ENCODE data around the gene SHROOM1.

Gene SHROOM1

DNA sequence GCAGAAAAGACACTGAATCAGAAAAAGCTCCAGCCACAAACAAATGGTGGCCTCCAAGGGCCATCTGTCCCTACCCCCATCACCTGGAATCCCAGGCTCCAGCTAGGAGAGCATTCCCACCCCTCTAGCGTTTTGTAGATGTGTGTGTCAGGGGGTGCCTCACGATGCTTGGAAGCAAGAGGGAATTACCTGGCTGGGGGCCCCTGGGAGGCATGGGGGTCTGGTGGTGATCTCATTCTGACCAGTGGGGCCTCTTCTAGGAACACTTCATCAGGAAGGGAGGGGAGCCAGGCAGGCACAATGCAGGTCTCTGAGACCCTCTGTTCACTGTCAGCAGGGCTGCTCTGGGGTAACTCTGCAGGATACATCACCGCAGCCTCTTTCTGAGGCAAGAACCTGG is 6.0 kb downstream of the SHROOM1 start:
- no peak overlapping the region for H3K27ac ChIP-seq (ENCODE audit: low read depth, low read length)
- H3K4me1 ChIP-seq (ENCODE audit: control insufficient read depth, insufficient read depth, low read length, unreplicated experiment): peaks cover 4% of the 10 kb centered on the region
- H3K27me3 ChIP-seq (ENCODE audit: insufficient read depth, low read length): no peaks in the 10 kb centered on the region
- no peak overlapping the region for H3K4me3 ChIP-seq (ENCODE audit: low read depth, low read length)
- no peak overlapping the region for H2AFZ ChIP-seq (ENCODE audit: low read length, unreplicated experiment)
- peaks cover 10% of the 10 kb centered on the region for H3K79me2 ChIP-seq (ENCODE audit: control insufficient read depth, insufficient read depth, low read length, unreplicated experiment)
- H3K36me3 ChIP-seq (ENCODE audit: insufficient read depth, low read length): no peaks in the 10 kb centered on the region

DNA sequence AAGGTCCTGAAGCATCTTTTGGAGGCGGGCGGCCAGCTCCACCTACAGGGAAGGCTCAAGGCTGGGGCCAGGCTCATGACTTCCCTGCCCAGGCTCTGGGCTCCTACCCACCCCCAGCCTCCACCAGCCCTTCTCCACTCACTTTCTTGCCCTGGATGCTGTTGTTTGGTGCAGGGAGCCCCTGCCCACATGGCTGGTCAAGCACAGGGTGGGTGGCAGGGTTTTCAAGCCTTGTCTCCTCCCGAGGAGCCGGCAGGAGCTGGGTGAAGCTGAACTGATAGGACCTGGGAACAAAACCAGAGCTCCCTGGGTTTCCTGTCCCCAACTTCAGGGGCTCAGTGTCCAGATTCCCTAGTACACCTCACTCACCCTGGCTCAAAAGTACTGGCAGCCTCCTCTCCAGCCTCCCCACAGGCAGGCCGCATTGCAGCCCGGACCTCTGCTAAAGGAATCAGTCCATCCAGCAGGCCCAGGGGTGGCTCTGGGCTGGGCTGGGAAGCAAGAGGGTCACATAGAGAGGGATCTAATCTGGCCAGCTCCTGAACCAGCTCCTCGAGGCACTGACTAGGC is 6.9 kb downstream of the SHROOM1 start:
- Histone ChIP-seq H3K4me3 (ENCODE audit: low read depth, low read length) (no peak overlapping the region), H3K27ac (ENCODE audit: low read depth, low read length) (no peak overlapping the region), H2AFZ (ENCODE audit: low read length, unreplicated experiment) (no peak overlapping the region), H3K36me3 (ENCODE audit: insufficient read depth, low read length) (no peaks in the 10 kb centered on the region), H3K79me2 (ENCODE audit: control insufficient read depth, insufficient read depth, low read length, unreplicated experiment) (peaks cover 5% of the 10 kb centered on the region), H3K4me1 (ENCODE audit: control insufficient read depth, insufficient read depth, low read length, unreplicated experiment) (peaks cover 4% of the 10 kb centered on the region), H3K27me3 (ENCODE audit: insufficient read depth, low read length) (no peaks in the 10 kb centered on the region)

DNA sequence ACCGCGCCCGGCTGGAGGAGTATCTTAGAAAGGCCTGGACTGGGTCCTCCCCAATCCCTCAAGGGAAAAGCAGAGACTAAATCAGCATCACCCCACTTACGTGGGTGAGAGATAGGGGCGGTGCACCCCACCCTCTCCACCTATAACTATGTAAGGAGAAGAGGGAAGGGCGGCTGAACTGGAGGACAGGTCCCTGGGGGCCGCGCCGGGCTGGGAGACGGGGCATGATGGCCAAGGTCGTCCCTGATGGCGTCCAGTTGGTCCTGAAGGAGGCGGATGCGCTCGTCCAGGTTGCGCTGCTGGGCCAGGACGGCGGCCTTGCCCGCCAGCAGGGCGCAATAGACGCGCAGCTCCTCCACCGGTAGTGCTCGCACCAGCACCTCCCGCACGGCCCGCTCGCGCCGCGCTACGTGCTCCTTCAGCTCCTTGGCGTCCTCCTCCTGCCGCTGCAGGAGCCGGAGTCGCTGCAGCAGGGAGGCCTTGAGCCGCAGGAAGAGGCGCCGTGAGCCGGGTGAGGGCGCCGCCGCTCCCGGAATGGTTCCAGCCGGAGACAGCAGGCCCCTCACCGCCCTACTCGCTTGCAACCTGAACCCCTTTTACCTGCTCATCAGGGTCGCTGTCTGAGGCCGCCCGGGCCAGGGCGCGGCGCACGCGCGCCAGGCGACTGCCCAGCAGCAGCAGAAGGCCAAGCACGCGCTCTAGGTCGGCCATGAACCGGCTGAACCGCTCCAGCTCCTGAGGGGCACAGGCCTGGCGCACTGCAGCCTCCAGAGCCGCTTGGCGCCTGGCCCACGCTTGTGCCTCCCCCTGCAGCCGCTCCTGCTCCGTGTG is 7.6 kb downstream of the SHROOM1 start:
- Histone ChIP-seq H2AFZ (ENCODE audit: low read length, unreplicated experiment) (no peak overlapping the region), H3K4me3 (ENCODE audit: low read depth, low read length) (no peak overlapping the region), H3K27me3 (ENCODE audit: insufficient read depth, low read length) (no peaks in the 10 kb centered on the region), H3K79me2 (ENCODE audit: control insufficient read depth, insufficient read depth, low read length, unreplicated experiment) (no peaks in the 10 kb centered on the region), H3K36me3 (ENCODE audit: insufficient read depth, low read length) (no peaks in the 10 kb centered on the region), H3K27ac (ENCODE audit: low read depth, low read length) (no peak overlapping the region), H3K4me1 (ENCODE audit: control insufficient read depth, insufficient read depth, low read length, unreplicated experiment) (peaks cover 4% of the 10 kb centered on the region)

DNA sequence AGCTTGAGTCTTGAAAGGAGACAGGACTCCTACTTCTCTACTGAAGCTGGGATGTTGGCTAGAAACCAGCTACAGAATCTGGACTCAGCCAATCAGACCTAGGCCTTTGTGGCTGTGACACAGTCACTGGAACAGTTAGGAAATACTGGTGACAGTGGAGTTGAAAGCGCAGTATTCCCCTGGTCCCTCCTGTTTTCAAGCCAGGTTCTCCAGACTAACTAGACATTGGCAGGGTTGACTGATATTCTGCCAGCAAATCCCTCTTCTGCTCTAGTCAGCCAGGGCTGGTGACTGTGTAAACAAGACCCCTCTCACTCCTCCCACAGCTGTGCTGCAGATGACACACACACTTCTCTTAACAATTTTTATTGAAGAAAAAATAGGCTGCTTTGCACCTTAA is 8.7 kb downstream of the SHROOM1 start:
- Histone ChIP-seq H3K79me2 (ENCODE audit: control insufficient read depth, insufficient read depth, low read length, unreplicated experiment) (no peaks in the 10 kb centered on the region), H2AFZ (ENCODE audit: low read length, unreplicated experiment) (no peak overlapping the region), H3K36me3 (ENCODE audit: insufficient read depth, low read length) (no peaks in the 10 kb centered on the region), H3K27me3 (ENCODE audit: insufficient read depth, low read length) (no peaks in the 10 kb centered on the region), H3K4me1 (ENCODE audit: control insufficient read depth, insufficient read depth, low read length, unreplicated experiment) (peaks cover 4% of the 10 kb centered on the region), H3K4me3 (ENCODE audit: low read depth, low read length) (no peak overlapping the region), H3K27ac (ENCODE audit: low read depth, low read length) (no peak overlapping the region)

DNA sequence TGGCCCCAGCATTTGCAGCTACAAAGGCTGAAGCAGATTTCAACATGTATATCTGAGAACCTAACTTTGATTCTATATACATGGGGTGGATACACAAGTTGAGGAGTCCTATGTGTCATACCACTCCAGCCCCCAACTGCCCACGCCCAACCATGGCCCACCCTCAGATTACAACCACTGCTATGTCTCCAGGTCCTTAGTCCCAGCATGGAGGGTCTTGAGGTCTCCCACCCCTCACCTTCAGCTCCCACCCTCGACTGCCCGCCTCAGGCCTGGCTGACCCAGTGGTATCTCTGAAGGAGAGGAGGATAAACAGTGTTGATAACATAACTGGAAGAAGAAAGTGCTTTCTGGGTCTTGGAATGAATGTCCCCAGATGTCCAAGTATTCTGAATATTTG is 9.1 kb downstream of the SHROOM1 start:
- Histone ChIP-seq H3K4me3 (ENCODE audit: low read depth, low read length) (no peak overlapping the region), H3K27me3 (ENCODE audit: insufficient read depth, low read length) (no peaks in the 10 kb centered on the region), H3K79me2 (ENCODE audit: control insufficient read depth, insufficient read depth, low read length, unreplicated experiment) (no peaks in the 10 kb centered on the region), H2AFZ (ENCODE audit: low read length, unreplicated experiment) (no peak overlapping the region), H3K27ac (ENCODE audit: low read depth, low read length) (no peak overlapping the region), H3K4me1 (ENCODE audit: control insufficient read depth, insufficient read depth, low read length, unreplicated experiment) (peaks cover 4% of the 10 kb centered on the region), H3K36me3 (ENCODE audit: insufficient read depth, low read length) (no peaks in the 10 kb centered on the region)

DNA sequence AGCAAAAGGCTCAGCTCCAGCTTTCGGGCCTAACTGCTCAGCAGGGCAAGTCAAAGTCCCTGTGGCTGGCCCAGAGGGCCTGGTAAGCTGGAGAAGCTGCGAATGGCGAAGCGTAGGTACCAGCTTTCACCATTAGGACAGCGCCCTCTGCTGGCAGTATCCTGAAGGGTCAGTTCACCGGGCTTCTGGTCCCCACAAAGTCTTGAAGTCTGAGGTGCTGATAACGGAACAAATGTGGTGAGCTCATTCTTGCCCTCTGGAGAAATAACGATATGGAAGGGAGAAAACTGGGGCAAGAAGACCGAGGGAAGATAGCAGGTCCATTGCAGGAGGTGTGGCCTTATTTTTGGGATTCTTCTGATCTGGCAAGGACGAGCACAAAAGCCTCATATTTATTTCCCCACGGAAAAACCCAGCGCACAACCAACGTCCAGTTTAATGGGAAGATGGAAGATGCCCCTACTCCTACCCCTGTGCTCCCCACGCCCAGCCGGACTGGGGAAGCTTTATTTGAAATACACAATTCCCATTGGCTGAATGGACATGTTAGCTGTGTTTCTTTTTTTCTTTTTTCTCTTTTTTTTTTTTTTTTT is 10.2 kb downstream of the SHROOM1 start:
- Histone ChIP-seq H3K27me3 (ENCODE audit: insufficient read depth, low read length) (no peaks in the 10 kb centered on the region), H3K4me1 (ENCODE audit: control insufficient read depth, insufficient read depth, low read length, unreplicated experiment) (peaks cover 10% of the 10 kb centered on the region), H2AFZ (ENCODE audit: low read length, unreplicated experiment) (no peak overlapping the region)

DNA sequence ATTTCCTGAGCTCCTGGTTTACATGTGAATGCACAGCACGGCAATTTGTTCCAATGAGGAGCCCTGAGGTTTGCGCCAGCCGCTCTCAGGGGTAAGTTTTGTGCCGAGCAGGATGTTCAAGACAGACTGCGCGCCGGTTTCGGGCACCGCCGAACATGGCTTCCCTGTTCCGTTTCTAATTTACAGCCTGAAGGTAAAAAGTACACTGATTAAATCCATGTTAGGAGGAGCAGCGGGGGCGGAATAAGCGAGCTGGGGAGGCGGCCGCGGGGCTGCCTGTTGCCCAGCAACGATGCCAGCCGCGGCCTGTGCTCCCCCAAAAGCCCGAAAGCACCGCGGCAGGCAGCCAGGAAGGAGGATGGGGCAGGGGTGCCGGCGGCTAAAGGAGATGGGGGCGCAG is 11.0 kb downstream of the SHROOM1 start:
- Histone ChIP-seq H3K27ac (ENCODE audit: low read depth, low read length) (no peak overlapping the region), H3K27me3 (ENCODE audit: insufficient read depth, low read length) (no peaks in the 10 kb centered on the region), H3K36me3 (ENCODE audit: insufficient read depth, low read length) (no peaks in the 10 kb centered on the region), H3K4me3 (ENCODE audit: low read depth, low read length) (no peak overlapping the region), H2AFZ (ENCODE audit: low read length, unreplicated experiment) (no peak overlapping the region), H3K79me2 (ENCODE audit: control insufficient read depth, insufficient read depth, low read length, unreplicated experiment) (no peaks in the 10 kb centered on the region), H3K4me1 (ENCODE audit: control insufficient read depth, insufficient read depth, low read length, unreplicated experiment) (peaks cover 12% of the 10 kb centered on the region)

More for the DNA sequence above, 10.2 kb downstream of the SHROOM1 start:
- H3K79me2 ChIP-seq (ENCODE audit: control insufficient read depth, insufficient read depth, low read length, unreplicated experiment): no peaks in the 10 kb centered on the region
- H3K27ac ChIP-seq (ENCODE audit: low read depth, low read length): no peak overlapping the region
- no peak overlapping the region for H3K4me3 ChIP-seq (ENCODE audit: low read depth, low read length)
- no peaks in the 10 kb centered on the region for H3K36me3 ChIP-seq (ENCODE audit: insufficient read depth, low read length)

DNA sequence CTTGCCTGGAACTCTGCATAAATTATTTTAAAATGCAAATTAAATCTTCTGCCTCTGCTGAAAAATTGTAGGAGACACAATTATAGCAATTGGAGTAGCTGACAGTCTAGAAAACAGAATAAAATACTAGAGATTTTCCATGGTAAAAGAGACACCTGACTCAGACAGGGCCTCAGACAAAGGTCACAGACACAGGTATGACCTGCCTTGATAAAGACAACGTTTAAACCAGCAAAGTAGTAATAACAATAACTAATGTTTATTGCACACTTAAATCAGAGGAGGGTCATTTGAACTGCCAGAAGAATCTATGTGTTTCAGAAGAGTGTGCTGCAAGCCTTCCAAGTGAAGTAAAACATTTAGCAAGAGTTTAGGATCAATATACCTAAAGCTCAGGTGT is 13.4 kb downstream of the SHROOM1 start:
- no peaks in the 10 kb centered on the region for H3K36me3 ChIP-seq (ENCODE audit: insufficient read depth, low read length)
- peaks cover 12% of the 10 kb centered on the region for H3K4me1 ChIP-seq (ENCODE audit: control insufficient read depth, insufficient read depth, low read length, unreplicated experiment)
- H2AFZ ChIP-seq (ENCODE audit: low read length, unreplicated experiment): no peak overlapping the region
- no peak overlapping the region for H3K27ac ChIP-seq (ENCODE audit: low read depth, low read length)
- peaks cover 21% of the 10 kb centered on the region for H3K27me3 ChIP-seq (ENCODE audit: insufficient read depth, low read length)
- H3K4me3 ChIP-seq (ENCODE audit: low read depth, low read length): no peak overlapping the region
- no peaks in the 10 kb centered on the region for H3K79me2 ChIP-seq (ENCODE audit: control insufficient read depth, insufficient read depth, low read length, unreplicated experiment)

DNA sequence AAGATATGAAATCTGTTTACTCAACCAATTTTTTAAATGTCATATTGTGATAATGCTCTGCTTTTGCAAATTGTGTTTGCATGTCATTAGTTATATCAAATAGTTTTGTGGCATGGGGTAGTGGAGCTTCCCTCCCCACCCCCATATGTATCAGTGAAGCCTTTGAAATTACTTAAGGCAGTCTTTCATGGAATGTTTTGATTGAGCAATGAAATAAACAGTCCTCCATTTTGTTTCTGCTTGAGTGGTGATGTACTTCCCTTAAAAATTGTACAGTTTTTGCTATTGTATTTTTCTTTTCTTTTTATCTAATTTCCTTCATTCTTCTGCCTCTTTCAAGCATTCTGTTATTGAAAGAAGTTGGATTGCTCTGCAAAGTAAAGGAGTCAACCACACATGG is 13.9 kb downstream of the SHROOM1 start:
- Histone ChIP-seq H3K36me3 (ENCODE audit: insufficient read depth, low read length) (no peaks in the 10 kb centered on the region), H3K27ac (ENCODE audit: low read depth, low read length) (no peak overlapping the region), H2AFZ (ENCODE audit: low read length, unreplicated experiment) (no peak overlapping the region), H3K27me3 (ENCODE audit: insufficient read depth, low read length) (peaks cover 26% of the 10 kb centered on the region), H3K4me3 (ENCODE audit: low read depth, low read length) (no peak overlapping the region), H3K4me1 (ENCODE audit: control insufficient read depth, insufficient read depth, low read length, unreplicated experiment) (peaks cover 12% of the 10 kb centered on the region), H3K79me2 (ENCODE audit: control insufficient read depth, insufficient read depth, low read length, unreplicated experiment) (no peaks in the 10 kb centered on the region)

DNA sequence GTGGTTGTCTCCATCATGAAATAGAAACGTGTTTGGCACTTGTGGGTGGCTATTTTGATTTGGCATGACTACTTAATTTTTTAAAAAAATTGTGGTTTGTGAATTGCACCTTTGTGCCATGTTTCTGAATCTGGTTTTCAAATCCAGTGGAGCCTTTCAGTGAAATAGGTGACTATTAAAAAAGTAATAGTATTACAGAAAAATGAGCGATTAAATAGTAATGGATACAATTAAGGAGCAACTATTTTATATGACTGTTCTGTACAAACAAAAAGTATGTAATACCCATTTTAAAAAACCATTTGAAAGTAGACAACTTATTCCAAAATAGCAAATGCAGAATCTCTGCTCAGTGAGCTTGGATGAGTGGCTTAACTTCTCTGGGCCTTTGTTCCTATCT is 14.4 kb downstream of the SHROOM1 start:
- Histone ChIP-seq H3K4me3 (ENCODE audit: low read depth, low read length) (no peak overlapping the region), H3K27me3 (ENCODE audit: insufficient read depth, low read length) (peaks cover 30% of the 10 kb centered on the region), H3K27ac (ENCODE audit: low read depth, low read length) (no peak overlapping the region), H3K4me1 (ENCODE audit: control insufficient read depth, insufficient read depth, low read length, unreplicated experiment) (peaks cover 12% of the 10 kb centered on the region), H3K36me3 (ENCODE audit: insufficient read depth, low read length) (no peaks in the 10 kb centered on the region), H3K79me2 (ENCODE audit: control insufficient read depth, insufficient read depth, low read length, unreplicated experiment) (no peaks in the 10 kb centered on the region), H2AFZ (ENCODE audit: low read length, unreplicated experiment) (no peak overlapping the region)

DNA sequence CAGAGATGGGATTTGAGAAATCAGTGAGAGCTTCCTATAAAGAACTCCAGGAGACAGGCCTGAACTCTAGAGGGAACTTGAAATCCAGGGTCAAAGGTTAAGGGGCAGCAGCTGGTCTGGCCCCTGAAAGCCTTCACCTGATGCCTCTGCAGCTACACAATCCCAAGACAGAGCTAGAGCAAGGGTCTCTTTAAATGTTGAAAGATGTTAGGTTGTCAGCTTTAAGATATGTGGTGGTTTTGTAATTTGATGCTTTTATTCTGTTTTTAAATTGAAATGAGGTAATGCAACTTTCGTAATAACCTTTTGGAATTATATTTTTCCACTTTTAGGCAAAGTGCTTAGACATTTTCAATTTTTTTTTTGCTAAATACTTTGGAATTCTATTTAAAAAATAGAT is 15.0 kb downstream of the SHROOM1 start:
- Histone ChIP-seq H3K4me3 (ENCODE audit: low read depth, low read length) (no peak overlapping the region), H2AFZ (ENCODE audit: low read length, unreplicated experiment) (no peak overlapping the region), H3K27me3 (ENCODE audit: insufficient read depth, low read length) (peaks cover 32% of the 10 kb centered on the region), H3K4me1 (ENCODE audit: control insufficient read depth, insufficient read depth, low read length, unreplicated experiment) (peaks cover 12% of the 10 kb centered on the region), H3K36me3 (ENCODE audit: insufficient read depth, low read length) (no peaks in the 10 kb centered on the region), H3K27ac (ENCODE audit: low read depth, low read length) (no peak overlapping the region), H3K79me2 (ENCODE audit: control insufficient read depth, insufficient read depth, low read length, unreplicated experiment) (no peaks in the 10 kb centered on the region)
